Endothelial cell of umbilical vein (primary cell): ENCODE data around the gene CENPL.
"Not testable (repeated sequence)": the region's sequence is repeated elsewhere in the genome, so short reads cannot be mapped to it uniquely, and the experiment has no call there.

ENCODE experiments used
- CTCF ChIP-seq, 2 donors: IDR thresholded peaks; 1 replicate in 1 of 2; 2 replicates in 1 of 2; pipeline ENCODE4 v1.5.1; 2011; ENCODE audit warnings: low read length in 2 of 2, mild to moderate bottlenecking in 2 of 2, moderate library complexity in 2 of 2, control low read depth in 1 of 2, inconsistent platforms in 1 of 2, low read depth in 1 of 2; ENCODE audit not compliant: insufficient read depth in 1 of 2; ENCODE audit errors: extremely low read depth in 1 of 2
- EZH2 ChIP-seq: IDR thresholded peaks from 2 replicates; pipeline ENCODE4 v1.6.1; 2012; ENCODE audit warnings: borderline replicate concordance, low read depth, mild to moderate bottlenecking, moderate library complexity, low read length, inconsistent platforms; ENCODE audit not compliant: severe bottlenecking
- MAX ChIP-seq: IDR thresholded peaks from 2 replicates; pipeline ENCODE4 v1.6.1; 2011; ENCODE audit not compliant: insufficient read depth, insufficient read length
- POLR2A ChIP-seq: IDR thresholded peaks from 2 replicates; pipeline ENCODE4 v1.6.1; 2012; ENCODE audit warnings: low read depth, mild to moderate bottlenecking, control low read depth, low read length

GRCh38 chr1:173813654-173814053, 11.0 kb downstream of the CENPL start:
- not testable (repeated sequence) for TF ChIP-seq CTCF (IDR thresholded peaks at IDR 0.05; ENCODE audit: extremely low read depth in 1 of 2, insufficient read depth in 1 of 2, low read depth in 1 of 2, low read length in 2 of 2); EZH2; POLR2A; MAX
